Measurements from ENCODE around the gene ETNK2.

Gene ETNK2

GRCh38 chr1:204198348-204199340 is 46.8 kb upstream of the ETNK2 start:
- no peak overlapping the region for H3K4me3 ChIP-seq (ENCODE audit: low read length in 2 of 2)

GRCh38 chr1:204197068-204197467 is 45.2 kb upstream of the ETNK2 start:
- Histone ChIP-seq H3K27ac (replicated peaks; ENCODE audit: low read length) (no peak overlapping the region), H4K91ac (ENCODE audit: low read depth, low read length, poor library complexity) (no peak overlapping the region), H3K36me3 (replicated peaks in 1 of 2; ENCODE audit: control insufficient read depth in 2 of 2, insufficient read depth in 2 of 2, low read length in 2 of 2) (no peaks in the 10 kb centered on the region), H3K4me3 (ENCODE audit: low read length in 2 of 2) (no peak overlapping the region), H3K23ac (ENCODE audit: low read depth, low read length, poor library complexity) (no peak overlapping the region), H2BK120ac (ENCODE audit: low read depth, low read length) (no peak overlapping the region), H2BK15ac (ENCODE audit: low read length) (no peak overlapping the region), H2BK5ac (ENCODE audit: low read length) (no peak overlapping the region), H3K27me3 (ENCODE audit: control insufficient read depth in 3 of 3, insufficient read depth in 3 of 3, low read depth in 1 of 3, low read length in 3 of 3) (peaks cover 0 to 70% (median 4%) of the 10 kb centered on the region in 3 experiments), H3K14ac (ENCODE audit: low read length) (no peak overlapping the region), H3K18ac (ENCODE audit: low read length) (no peak overlapping the region), H3K4ac (ENCODE audit: low read length) (no peak overlapping the region), H4K8ac (ENCODE audit: low read depth, low read length) (no peak overlapping the region), H3K9ac (ENCODE audit: low read depth, low read length, poor library complexity) (no peak overlapping the region), H2AK5ac (ENCODE audit: low read depth, low read length) (no peak overlapping the region), H3K4me1 (ENCODE audit: control insufficient read depth in 2 of 2, insufficient read depth in 1 of 2, low read depth in 1 of 2, low read length in 2 of 2) (peaks cover 4 to 5% of the 10 kb centered on the region in 2 donors), H3K79me1 (ENCODE audit: low read depth, low read length) (peaks cover 2% of the 10 kb centered on the region), H2AFZ (ENCODE audit: low read length) (no peak overlapping the region), H2BK12ac (ENCODE audit: low read length) (no peak overlapping the region), H3K9me3 (replicated peaks in 1 of 2; ENCODE audit: control insufficient read depth in 2 of 2, insufficient read depth in 1 of 2, low read depth in 1 of 2, low read length in 2 of 2) (peaks cover 0 to 4% of the 10 kb centered on the region in 2 donors), H3K4me2 (ENCODE audit: insufficient read depth, low read length, poor library complexity, severe bottlenecking) (no peak overlapping the region)
- no peak for DNase-seq (ENCODE audit: low spot score)
- no CpG with 5 or more reads among the region's 5 CpGs for WGBS, 2 donors (ENCODE audit: extremely low coverage in 2 of 2, insufficient read length in 2 of 2, insufficient replicate concordance in 1 of 2)

More at GRCh38 chr1:204198348-204199340, 46.8 kb upstream of the ETNK2 start:
- Histone ChIP-seq H3K36me3 (replicated peaks in 1 of 2; ENCODE audit: control insufficient read depth in 2 of 2, insufficient read depth in 2 of 2, low read length in 2 of 2) (no peaks in the 10 kb centered on the region), H2BK120ac (ENCODE audit: low read depth, low read length) (peak overlapping the region; percentile 56), H2BK5ac (ENCODE audit: low read length) (no peak overlapping the region), H3K4ac (ENCODE audit: low read length) (no peak overlapping the region), H4K8ac (ENCODE audit: low read depth, low read length) (no peak overlapping the region), H3K4me2 (ENCODE audit: insufficient read depth, low read length, poor library complexity, severe bottlenecking) (no peak overlapping the region), H4K91ac (ENCODE audit: low read depth, low read length, poor library complexity) (no peak overlapping the region), H3K23ac (ENCODE audit: low read depth, low read length, poor library complexity) (no peak overlapping the region), H3K27ac (replicated peaks; ENCODE audit: low read length) (no peak overlapping the region), H2AFZ (ENCODE audit: low read length) (no peak overlapping the region), H3K9ac (ENCODE audit: low read depth, low read length, poor library complexity) (no peak overlapping the region), H3K18ac (ENCODE audit: low read length) (no peak overlapping the region), H2BK12ac (ENCODE audit: low read length) (no peak overlapping the region), H3K79me1 (ENCODE audit: low read depth, low read length) (peaks cover 2% of the 10 kb centered on the region), H3K14ac (ENCODE audit: low read length) (no peak overlapping the region), H3K4me1 (ENCODE audit: control insufficient read depth in 2 of 2, insufficient read depth in 1 of 2, low read depth in 1 of 2, low read length in 2 of 2) (peaks cover 4 to 7% of the 10 kb centered on the region in 2 donors), H2BK15ac (ENCODE audit: low read length) (no peak overlapping the region), H2AK5ac (ENCODE audit: low read depth, low read length) (no peak overlapping the region), H3K9me3 (replicated peaks in 1 of 2; ENCODE audit: control insufficient read depth in 2 of 2, insufficient read depth in 1 of 2, low read depth in 1 of 2, low read length in 2 of 2) (peaks cover 0 to 4% of the 10 kb centered on the region in 2 donors), H3K27me3 (ENCODE audit: control insufficient read depth in 3 of 3, insufficient read depth in 3 of 3, low read depth in 1 of 3, low read length in 3 of 3) (peaks cover 0 to 75% (median 4%) of the 10 kb centered on the region in 3 experiments)
- WGBS, 2 donors (ENCODE audit: extremely low coverage in 2 of 2, insufficient read length in 2 of 2, insufficient replicate concordance in 1 of 2) = no CpG with 5 or more reads among the region's 18 CpGs
- no peak for DNase-seq (ENCODE audit: low spot score)

DNA sequence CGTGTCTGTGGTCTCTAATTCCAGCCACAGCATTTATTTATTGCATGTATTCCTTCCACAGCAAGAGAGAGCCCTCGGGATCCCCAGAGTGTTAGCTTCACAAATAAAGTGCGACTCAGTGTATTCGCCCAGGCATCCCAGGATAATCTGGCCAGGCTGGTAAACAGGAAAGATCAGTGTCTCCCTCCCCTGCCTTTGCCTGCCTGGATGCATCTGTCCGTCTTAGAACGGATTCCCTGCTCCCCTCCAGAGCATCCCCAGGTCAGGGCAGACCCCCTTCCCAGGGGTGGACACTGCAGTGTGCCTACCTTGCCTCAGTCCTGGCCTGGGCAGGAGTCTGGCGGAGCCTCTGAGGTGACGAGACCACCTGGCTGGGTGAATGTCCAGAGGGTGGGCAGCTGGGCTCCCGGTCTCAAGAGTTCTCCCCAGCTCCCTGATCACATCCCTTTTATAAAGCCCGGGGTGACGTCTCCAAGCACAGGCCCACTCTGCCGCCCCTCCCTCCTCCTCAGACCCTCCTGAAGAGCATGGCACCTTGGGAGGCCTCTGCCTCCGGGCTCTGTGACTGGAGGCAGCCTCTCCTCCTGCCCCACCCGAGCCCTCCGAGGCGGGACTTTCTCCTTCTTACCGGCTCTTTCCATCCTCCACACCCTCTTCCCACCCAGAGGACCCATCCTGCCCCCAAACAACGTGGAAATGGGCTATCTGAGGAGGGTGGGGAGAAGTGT is 44.4 kb upstream of the ETNK2 start, which contains the start of gene KISS1:
Gene KISS1, minus strand, starts transcription at position 424 of the 728 bp plus-strand sequence. CDS start 3,615 bp downstream, outside the sequence.
- no peak within 1 kb of the TSS for H2AK5ac ChIP-seq (ENCODE audit: low read depth, low read length)
- no peak within 1 kb of the TSS for H2BK5ac ChIP-seq (ENCODE audit: low read length)
- H2BK15ac ChIP-seq (ENCODE audit: low read length) = no peak within 1 kb of the TSS
- peak within 1 kb of the TSS; percentile 41 for H3K18ac ChIP-seq (ENCODE audit: low read length)
- H3K36me3 ChIP-seq (replicated peaks in 1 of 2; ENCODE audit: control insufficient read depth in 2 of 2, insufficient read depth in 2 of 2, low read length in 2 of 2) = no peaks in the 10 kb centered on the region
- no CpG with 5 or more reads among the region's 18 CpGs for WGBS, 2 donors (ENCODE audit: extremely low coverage in 2 of 2, insufficient read length in 2 of 2, insufficient replicate concordance in 1 of 2)
- no peak for DNase-seq (ENCODE audit: low spot score)
- H3K14ac ChIP-seq (ENCODE audit: low read length) = no peak within 1 kb of the TSS
- no peak within 1 kb of the TSS for H3K4me2 ChIP-seq (ENCODE audit: insufficient read depth, low read length, poor library complexity, severe bottlenecking)
- H3K9me3 ChIP-seq (replicated peaks in 1 of 2; ENCODE audit: control insufficient read depth in 2 of 2, insufficient read depth in 1 of 2, low read depth in 1 of 2, low read length in 2 of 2) = peaks cover 0 to 4% of the 10 kb centered on the region in 2 donors
- peaks cover 0 to 70% (median 4%) of the 10 kb centered on the region in 3 experiments for H3K27me3 ChIP-seq (ENCODE audit: control insufficient read depth in 3 of 3, insufficient read depth in 3 of 3, low read depth in 1 of 3, low read length in 3 of 3)
- no peak within 1 kb of the TSS for H2BK120ac ChIP-seq (ENCODE audit: low read depth, low read length)
- peaks cover 4 to 5% of the 10 kb centered on the region in 2 donors for H3K4me1 ChIP-seq (ENCODE audit: control insufficient read depth in 2 of 2, insufficient read depth in 1 of 2, low read depth in 1 of 2, low read length in 2 of 2)
- no peak within 1 kb of the TSS for H3K27ac ChIP-seq (replicated peaks; ENCODE audit: low read length)
- peak within 1 kb of the TSS; percentile 89 for H4K8ac ChIP-seq (ENCODE audit: low read depth, low read length)
- H3K4ac ChIP-seq (ENCODE audit: low read length) = no peak within 1 kb of the TSS
- H4K91ac ChIP-seq (ENCODE audit: low read depth, low read length, poor library complexity) = no peak within 1 kb of the TSS
- peak within 1 kb of the TSS in 1 of 2 donors; percentile 73 for H3K4me3 ChIP-seq (ENCODE audit: low read length in 2 of 2)
- H3K9ac ChIP-seq (ENCODE audit: low read depth, low read length, poor library complexity) = peak within 1 kb of the TSS; percentile 68
- peaks cover 2% of the 10 kb centered on the region for H3K79me1 ChIP-seq (ENCODE audit: low read depth, low read length)
- H2BK12ac ChIP-seq (ENCODE audit: low read length) = no peak within 1 kb of the TSS
- H2AFZ ChIP-seq (ENCODE audit: low read length) = no peak within 1 kb of the TSS
- peak within 1 kb of the TSS; percentile 87 for H3K23ac ChIP-seq (ENCODE audit: low read depth, low read length, poor library complexity)

All from neuronal stem cell (in vitro differentiated cells).